Measurements from ENCODE around the gene GTF2F2. TPM values are rescaled to one million over a fixed set of nuclear protein-coding genes. Genes with fewer than 3 reads are reported as not detected.

GTF2F2 gene
- total RNA-seq, 6 experiments from 2014 or later = 4.0 to 10.3 (median 6.0) TPM

DNA sequence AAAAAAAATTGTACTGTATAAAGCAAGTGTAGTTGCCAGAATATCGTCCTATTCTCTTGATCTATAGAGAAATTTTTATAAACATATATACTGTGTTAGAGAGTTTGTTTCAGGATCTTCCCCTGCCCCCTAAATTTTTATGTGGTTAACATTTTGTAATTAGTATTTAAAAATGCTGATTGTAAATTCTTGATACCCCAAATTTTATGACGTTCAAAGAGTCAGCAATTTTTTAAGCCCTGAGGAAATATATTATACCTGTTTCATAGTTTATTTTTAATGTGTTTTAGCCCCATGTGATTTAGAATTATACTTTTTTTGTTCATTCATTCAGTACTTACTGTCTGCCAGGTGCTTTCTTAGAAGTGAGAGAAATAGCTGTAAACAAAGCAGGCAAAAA is 87.8 kb downstream of the GTF2F2 start:
- TF ChIP-seq POLR2A (IDR thresholded peaks at IDR 0.05) = no peak
- DNase-seq = no peak
- intact Hi-C loops (cut with DNase I) = no loop called here

DNA sequence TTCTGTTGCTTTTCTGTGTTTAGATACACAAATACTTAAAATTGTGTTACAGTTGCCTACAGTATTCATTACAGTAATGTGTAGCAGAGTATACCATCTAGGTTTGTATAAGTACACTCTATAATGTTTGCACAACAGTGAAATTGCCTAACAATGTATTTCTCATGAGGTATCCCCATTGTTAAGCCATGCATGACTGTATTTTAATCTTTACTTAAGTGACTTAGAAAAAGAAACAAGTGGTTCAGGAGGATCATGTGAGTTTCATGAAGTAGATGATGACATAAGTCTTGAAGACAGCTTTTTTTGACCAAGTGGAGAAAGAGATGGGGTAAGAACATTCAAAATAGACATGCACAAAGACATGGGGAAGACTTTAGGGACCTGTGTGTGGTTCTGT is 88.9 kb downstream of the GTF2F2 start:
- no peak for ATAC-seq
- DNase-seq = no peak
- Histone ChIP-seq H3K36me3 (no peaks in the 10 kb centered on the region), H3K27ac (no peak overlapping the region), H3K4me1 (peaks cover 0 to 8% (median 0%) of the 10 kb centered on the region in 4 donors), H3K4me3 (no peak overlapping the region), H3K9me3 (no peaks in the 10 kb centered on the region), H3K27me3 (no peaks in the 10 kb centered on the region)
- intact Hi-C loops (cut with DNase I) = no loop called here
- TF ChIP-seq, protein P1, sequence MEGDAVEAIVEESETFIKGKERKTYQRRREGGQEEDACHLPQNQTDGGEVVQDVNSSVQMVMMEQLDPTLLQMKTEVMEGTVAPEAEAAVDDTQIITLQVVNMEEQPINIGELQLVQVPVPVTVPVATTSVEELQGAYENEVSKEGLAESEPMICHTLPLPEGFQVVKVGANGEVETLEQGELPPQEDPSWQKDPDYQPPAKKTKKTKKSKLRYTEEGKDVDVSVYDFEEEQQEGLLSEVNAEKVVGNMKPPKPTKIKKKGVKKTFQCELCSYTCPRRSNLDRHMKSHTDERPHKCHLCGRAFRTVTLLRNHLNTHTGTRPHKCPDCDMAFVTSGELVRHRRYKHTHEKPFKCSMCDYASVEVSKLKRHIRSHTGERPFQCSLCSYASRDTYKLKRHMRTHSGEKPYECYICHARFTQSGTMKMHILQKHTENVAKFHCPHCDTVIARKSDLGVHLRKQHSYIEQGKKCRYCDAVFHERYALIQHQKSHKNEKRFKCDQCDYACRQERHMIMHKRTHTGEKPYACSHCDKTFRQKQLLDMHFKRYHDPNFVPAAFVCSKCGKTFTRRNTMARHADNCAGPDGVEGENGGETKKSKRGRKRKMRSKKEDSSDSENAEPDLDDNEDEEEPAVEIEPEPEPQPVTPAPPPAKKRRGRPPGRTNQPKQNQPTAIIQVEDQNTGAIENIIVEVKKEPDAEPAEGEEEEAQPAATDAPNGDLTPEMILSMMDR (IDR thresholded peaks at IDR 0.05) = no peak
- TF ChIP-seq POLR2A (IDR thresholded peaks at IDR 0.05) = no peak

More for the DNA sequence above, 87.8 kb downstream of the GTF2F2 start:
- H3K4me1 ChIP-seq = peaks cover 0 to 8% (median 0%) of the 10 kb centered on the region in 4 donors
- H3K27ac ChIP-seq = no peak overlapping the region
- H3K9me3 ChIP-seq = no peaks in the 10 kb centered on the region
- no peak for ATAC-seq
- H3K4me3 ChIP-seq = no peak overlapping the region
- H3K36me3 ChIP-seq = no peaks in the 10 kb centered on the region
- H3K27me3 ChIP-seq = no peaks in the 10 kb centered on the region
- WGBS (ENCODE audit: insufficient coverage, low coverage, low lambda C conversion rate, missing lambda C conversion rate) = 63% methylated on average over 2 of the region's 2 CpGs

DNA sequence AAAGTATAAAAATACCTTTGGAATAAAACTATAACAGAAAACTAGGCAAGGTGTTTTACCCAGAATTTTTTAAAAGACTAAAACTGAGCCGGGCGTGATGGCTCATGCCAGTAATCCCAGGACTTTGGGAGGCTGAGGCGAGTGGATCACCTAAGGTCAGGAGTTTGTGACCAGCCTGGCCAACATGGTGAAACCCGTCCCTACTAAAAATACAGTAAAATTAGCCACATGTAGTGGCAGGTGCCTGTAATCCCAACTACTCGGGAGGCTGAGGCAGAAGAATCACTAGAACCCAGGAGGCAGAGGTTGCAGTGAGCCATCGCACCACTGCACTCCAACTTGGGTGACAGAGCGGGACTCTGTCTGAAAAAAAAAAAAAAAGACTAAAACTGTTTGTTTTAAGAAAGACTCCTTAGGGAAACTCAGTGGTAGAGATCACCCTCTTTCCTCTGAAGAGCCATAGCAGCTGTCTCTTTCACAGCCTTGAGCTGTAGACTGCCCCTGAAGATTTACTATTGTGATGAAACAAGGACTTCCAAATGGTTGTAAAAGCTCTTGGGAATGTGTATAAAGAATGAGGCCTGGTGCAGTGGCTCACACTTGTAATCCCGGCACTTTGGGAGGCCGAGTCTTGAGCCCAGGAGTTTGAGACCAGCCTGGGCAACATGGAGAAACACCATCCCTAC is 95.2 kb downstream of the GTF2F2 start:
- TF ChIP-seq, protein P1 (IDR thresholded peaks at IDR 0.05) = no peak
- TF ChIP-seq POLR2A (IDR thresholded peaks at IDR 0.05) = no peak
- Histone ChIP-seq H3K4me3 (no peak overlapping the region), H3K27ac (no peak overlapping the region), H3K36me3 (no peaks in the 10 kb centered on the region), H3K27me3 (no peaks in the 10 kb centered on the region), H3K9me3 (no peaks in the 10 kb centered on the region), H3K4me1 (peaks cover 0 to 19% (median 0%) of the 10 kb centered on the region in 4 donors)
- intact Hi-C loops (cut with DNase I) = no loop called here
- DNase-seq (no peak), ATAC-seq (no peak)
- WGBS (ENCODE audit: insufficient coverage, low coverage, low lambda C conversion rate, missing lambda C conversion rate) = 90% methylated on average over 9 of the region's 9 CpGs

DNA sequence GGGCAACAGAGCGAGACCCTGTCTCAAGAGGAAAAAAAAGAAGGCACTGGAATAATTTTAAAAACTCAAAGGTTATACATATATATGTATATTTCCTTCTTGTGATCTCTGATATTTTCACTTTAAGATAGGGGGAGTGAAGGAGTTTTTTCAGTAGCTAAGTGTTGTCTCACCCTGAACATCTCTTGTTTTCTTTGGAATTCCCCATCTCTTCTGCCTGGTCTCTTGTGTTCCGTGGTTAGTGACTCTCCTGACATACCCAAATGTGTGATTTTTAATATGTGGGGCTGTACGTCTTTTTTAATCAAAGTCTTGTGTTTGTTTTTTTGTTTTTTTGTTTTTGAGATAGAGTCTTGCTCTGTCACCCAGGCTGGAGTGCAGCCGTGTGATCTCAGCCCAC is 95.9 kb downstream of the GTF2F2 start:
- TF ChIP-seq, protein P1 (IDR thresholded peaks at IDR 0.05) = no peak
- no peak for TF ChIP-seq POLR2A (IDR thresholded peaks at IDR 0.05)
- WGBS (ENCODE audit: insufficient coverage, low coverage, low lambda C conversion rate, missing lambda C conversion rate) = 93% methylated on average over 3 of the region's 4 CpGs

DNA sequence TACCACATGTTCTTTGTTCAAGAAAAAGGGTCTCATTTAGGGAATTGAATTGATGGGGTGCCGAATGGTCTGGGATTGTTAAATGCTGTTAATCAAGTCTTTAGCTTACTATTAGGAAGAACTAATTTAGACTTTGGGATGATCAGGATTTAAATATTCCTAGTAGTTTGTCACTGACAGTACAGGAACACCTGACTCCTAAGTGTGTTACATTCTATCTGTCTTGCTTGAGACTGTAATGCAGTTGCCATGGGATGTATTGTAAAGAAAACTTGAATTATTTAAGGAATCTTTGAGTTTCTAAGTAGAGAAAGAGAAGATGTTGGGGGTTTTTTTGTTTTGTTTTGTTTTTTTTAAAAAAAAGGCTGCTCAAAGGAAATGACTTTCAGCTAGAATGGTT is 98.4 kb downstream of the GTF2F2 start:
- no peaks in the 10 kb centered on the region for H3K27me3 ChIP-seq
- peak; percentile 38 to 71 (median 55) for ATAC-seq
- H3K27ac ChIP-seq = peak overlapping the region; percentile 68 to 74 (median 71)
- no peaks in the 10 kb centered on the region for H3K36me3 ChIP-seq
- DNase-seq = no peak
- intact Hi-C loops (cut with DNase I) = no loop called here
- H3K9me3 ChIP-seq = no peaks in the 10 kb centered on the region
- no peak for TF ChIP-seq POLR2A (IDR thresholded peaks at IDR 0.05)
- peak overlapping the region in 2 of 3 donors; percentile 14 to 20 for H3K4me3 ChIP-seq
- WGBS (ENCODE audit: insufficient coverage, low coverage, low lambda C conversion rate, missing lambda C conversion rate) = 92% methylated on average over 1 of the region's 1 CpG
- peaks cover 0 to 19% (median 0%) of the 10 kb centered on the region in 4 donors for H3K4me1 ChIP-seq

More for the DNA sequence above, 95.9 kb downstream of the GTF2F2 start:
- Histone ChIP-seq H3K27ac (no peak overlapping the region), H3K36me3 (no peaks in the 10 kb centered on the region), H3K27me3 (no peaks in the 10 kb centered on the region), H3K4me1 (peaks cover 0 to 19% (median 0%) of the 10 kb centered on the region in 4 donors), H3K4me3 (no peak overlapping the region), H3K9me3 (no peaks in the 10 kb centered on the region)
- intact Hi-C loops (cut with DNase I) = no loop called here
- ATAC-seq = no peak
- no peak for DNase-seq
